WTC11 (cell line): ENCODE data around the gene LRRC75B. TPM values are rescaled to one million over a fixed set of nuclear protein-coding genes. Genes with fewer than 3 reads are reported as not detected.
A peak's percentile ranks its signal among the peaks of the same experiment; 100 is the strongest.
"Not testable (repeated sequence)": the region's sequence is repeated elsewhere in the genome, so short reads cannot be mapped to it uniquely, and the experiment has no call there.

Source experiments
- ATAC-seq: fragments of 200-7000 bp; cut with Tn5 transposase; 2 replicates; pipeline ENCODE4 v1.10.0; 2021; ENCODE audit warnings: mild to moderate bottlenecking, moderate library complexity
- CTCF ChIA-PET: fragments of 300-600 bp; sonication (Branson Sonifier 250); formaldehyde crosslinking; loops from one replicate; lab custom pipeline; 2021; ENCODE audit warnings: antibody characterized with exemption; lab: Charles Lee
- POLR2A ChIA-PET: fragments of 350-600 bp; sonication (Branson Sonifier 250); formaldehyde crosslinking; loops from one replicate; lab custom pipeline; 2021; ENCODE audit warnings: antibody characterized with exemption; lab: Charles Lee
- DNase-seq: peaks from one replicate; pipeline ENCODE4 v3.0.0; 2021; ENCODE audit warnings: low spot score
- H3K27ac Mint-ChIP-seq: 2 replicates; pipeline ENCODE4 v1.8.0; 2021; ENCODE audit warnings: mixed read lengths
- H3K27me3 Mint-ChIP-seq: 2 replicates; pipeline ENCODE4 v1.8.0; 2021; ENCODE audit warnings: low read depth, mild to moderate bottlenecking, moderate library complexity, mixed read lengths
- H3K36me3 Mint-ChIP-seq: 2 replicates; pipeline ENCODE4 v1.8.0; 2021; ENCODE audit warnings: mixed read lengths
- H3K4me1 Mint-ChIP-seq: 2 replicates; pipeline ENCODE4 v1.8.0; 2022; ENCODE audit warnings: mixed read lengths
- H3K4me3 Mint-ChIP-seq: 2 replicates; pipeline ENCODE4 v1.8.0; 2021; ENCODE audit warnings: mild to moderate bottlenecking, moderate library complexity, mixed read lengths
- H3K9me3 Mint-ChIP-seq: 2 replicates; pipeline ENCODE4 v1.8.0; 2021; ENCODE audit warnings: mixed read lengths
- AFF4 ChIP-seq: sonication (generic); formaldehyde crosslinking; IDR thresholded peaks from 2 replicates; pipeline ENCODE4 v1.8.1; 2023; ENCODE audit warnings: mild to moderate bottlenecking, missing genetic modification reagents, borderline replicate concordance
- ATF2 ChIP-seq: sonication (generic); formaldehyde crosslinking; IDR thresholded peaks from 2 replicates; pipeline ENCODE4 v1.8.1; 2022; ENCODE audit warnings: low read depth, missing genetic modification reagents, borderline replicate concordance
- ATF6 ChIP-seq: sonication (generic); formaldehyde crosslinking; IDR thresholded peaks from 2 replicates; pipeline ENCODE4 v1.8.1; 2023; ENCODE audit warnings: mild to moderate bottlenecking, missing genetic modification reagents
- EMX1 ChIP-seq: fragments of 250-450 bp; sonication (Bioruptor Pico); IDR thresholded peaks from 2 replicates; pipeline ENCODE4 v1.8.0; 2021; ENCODE audit warnings: mild to moderate bottlenecking
- ERG ChIP-seq: fragments of 250-450 bp; sonication (Bioruptor Pico); IDR thresholded peaks from 2 replicates; pipeline ENCODE4 v1.8.0; 2021; ENCODE audit warnings: mild to moderate bottlenecking
- ESRRA ChIP-seq: sonication (generic); formaldehyde crosslinking; IDR thresholded peaks from 2 replicates; pipeline ENCODE4 v1.8.1; 2022; ENCODE audit warnings: mild to moderate bottlenecking, missing genetic modification reagents, borderline replicate concordance
- ETV6 ChIP-seq: sonication (generic); formaldehyde crosslinking; IDR thresholded peaks from 2 replicates; pipeline ENCODE4 v1.8.1; 2022; ENCODE audit warnings: mild to moderate bottlenecking, missing genetic modification reagents
- FOXK1 ChIP-seq: sonication (generic); formaldehyde crosslinking; IDR thresholded peaks from 2 replicates; pipeline ENCODE4 v1.8.0; 2022; ENCODE audit warnings: mild to moderate bottlenecking, moderate library complexity, missing genetic modification reagents
- GABPB1 ChIP-seq: sonication (generic); formaldehyde crosslinking; IDR thresholded peaks from 2 replicates; pipeline ENCODE4 v1.8.1; 2023; ENCODE audit warnings: mild to moderate bottlenecking, missing genetic modification reagents
- HMGA2 ChIP-seq: fragments of 250-450 bp; sonication (Bioruptor Pico); IDR thresholded peaks from 2 replicates; pipeline ENCODE4 v1.4.0; 2021; ENCODE audit warnings: mild to moderate bottlenecking, moderate library complexity
- OVOL2 ChIP-seq: fragments of 250-450 bp; sonication (Bioruptor Pico); IDR thresholded peaks from 2 replicates; pipeline ENCODE4 v1.9.0; 2021; ENCODE audit warnings: mild to moderate bottlenecking, borderline replicate concordance
- TEAD4 ChIP-seq: sonication (generic); formaldehyde crosslinking; IDR thresholded peaks from 2 replicates; pipeline ENCODE4 v1.8.0; 2022; ENCODE audit warnings: mild to moderate bottlenecking, missing genetic modification reagents
- ZNF138 ChIP-seq: sonication (generic); formaldehyde crosslinking; conservative IDR thresholded peaks from 2 replicates; pipeline ENCODE4 v1.8.1; 2022; ENCODE audit warnings: mild to moderate bottlenecking, moderate library complexity, missing genetic modification reagents
- ZNF396 ChIP-seq: fragments of 250-450 bp; sonication (Bioruptor Pico); IDR thresholded peaks from 2 replicates; pipeline ENCODE4 v1.8.0; 2021; ENCODE audit warnings: mild to moderate bottlenecking, moderate library complexity, borderline replicate concordance
- ZNF532 ChIP-seq: fragments of 250-450 bp; sonication (Bioruptor Pico); IDR thresholded peaks from 2 replicates; pipeline ENCODE4 v1.9.0; 2021; ENCODE audit warnings: mild to moderate bottlenecking, borderline replicate concordance
- total RNA-seq: library from RNA; stranded (reverse); gene quantifications from 3 replicates; pipeline ENCODE4 v1.2.3, GENCODE V29; 2021

Gene LRRC75B
- total RNA-seq, 1 experiment from 2014 or later = 19.2 TPM

GRCh38 chr22:24593836-24594568 lies 1.1 kb upstream of the LRRC75B start:
- TF ChIP-seq ERG (no peak), ATF6 (CRISPR knock-in tag) (no peak), GABPB1 (CRISPR knock-in tag) (peak; percentile 49; the same call in 1 of the 2 replicates), FOXK1 (no peak)
- Mint-ChIP-seq H3K27me3 (no peaks in the 10 kb centered on the region), H3K4me1 (peaks cover 13% of the 10 kb centered on the region), H3K9me3 (no peaks in the 10 kb centered on the region), H3K4me3 (peak overlapping the region; percentile 67), H3K36me3 (no peaks in the 10 kb centered on the region), H3K27ac (no peak overlapping the region)
- CTCF ChIA-PET = no interaction called here
- ATAC-seq (no peak), DNase-seq (no peak)
- POLR2A ChIA-PET = interaction anchor here (0.5 to 1.8 kb wide), 4 partner anchors 10 to 721 kb away, joined by 4 to 7 read pairs (median 6); partner anchors contain the start of gene GUCD1

GRCh38 chr22:24593559-24593835 lies 624 bp upstream of the LRRC75B start:
- not testable (repeated sequence) for H3K27ac Mint-ChIP-seq, H3K27me3 Mint-ChIP-seq, H3K9me3 Mint-ChIP-seq, ATAC-seq, DNase-seq, H3K36me3 Mint-ChIP-seq
- ChIA-PET POLR2A (interaction anchor here (0.5 to 1.8 kb wide), 5 partner anchors 9 to 721 kb away, joined by 3 to 7 read pairs (median 5); partner anchors contain the start of gene GUCD1), CTCF (interaction anchor here (1.0 to 3.3 kb wide), 3 partner anchors 9 to 179 kb away, joined by 3 to 9 read pairs (median 3); no protein-coding TSS in a partner anchor)
- Mint-ChIP-seq H3K4me1 (peaks cover 12% of the 10 kb centered on the region; the same call in 1 of the 2 replicates), H3K4me3 (peak overlapping the region; percentile 67)

GRCh38 chr22:24592058-24592850 lies 619 bp downstream of the LRRC75B start:
- peak; percentile 49 for ATAC-seq
- DNase-seq = peak; percentile 48
- ChIA-PET POLR2A (interaction anchor here (0.6 to 1.8 kb wide), 3 partner anchors 8 to 823 kb away, joined by 3 to 6 read pairs (median 4); partner anchors contain the start of gene GUCD1), CTCF (interaction anchor here (1.0 to 3.3 kb wide), 3 partner anchors 8 to 180 kb away, joined by 3 to 9 read pairs (median 3); no protein-coding TSS in a partner anchor)
- Mint-ChIP-seq H3K4me3 (peak overlapping the region; percentile 91), H3K27me3 (no peaks in the 10 kb centered on the region), H3K36me3 (no peaks in the 10 kb centered on the region), H3K9me3 (no peaks in the 10 kb centered on the region), H3K4me1 (peaks cover 12% of the 10 kb centered on the region; the same call in 1 of the 2 replicates), H3K27ac (peak overlapping the region; percentile 89)
- TF ChIP-seq GABPB1 (CRISPR knock-in tag) = no peak
- TF ChIP-seq ZNF396 (CRISPR knock-in tag) = no peak
- TF ChIP-seq EMX1 (CRISPR knock-in tag) = no peak
- TF ChIP-seq ETV6 (CRISPR knock-in tag) = no peak
- no peak for TF ChIP-seq ATF2 (CRISPR knock-in tag)
- 0 out of 2 replicates have a peak, but pooled peaks have one; percentile 13 for TF ChIP-seq ZNF138
- TF ChIP-seq AFF4 (CRISPR knock-in tag) = no peak
- no peak for TF ChIP-seq ZNF532 (CRISPR knock-in tag)
- TF ChIP-seq ESRRA (CRISPR knock-in tag) = no peak
- TF ChIP-seq OVOL2 (CRISPR knock-in tag) = no peak
- no peak for TF ChIP-seq HMGA2 (CRISPR knock-in tag)
- TF ChIP-seq TEAD4 = no peak
